Measurements from ENCODE around the gene CYP2A13. TPM values are rescaled to one million over a fixed set of nuclear protein-coding genes. Genes with fewer than 3 reads are reported as not detected.
"Not testable (repeated sequence)": the region's sequence is repeated elsewhere in the genome, so short reads cannot be mapped to it uniquely, and the experiment has no call there.

The CYP2A13 gene
- total RNA-seq, 1 donor: not detected

DNA sequence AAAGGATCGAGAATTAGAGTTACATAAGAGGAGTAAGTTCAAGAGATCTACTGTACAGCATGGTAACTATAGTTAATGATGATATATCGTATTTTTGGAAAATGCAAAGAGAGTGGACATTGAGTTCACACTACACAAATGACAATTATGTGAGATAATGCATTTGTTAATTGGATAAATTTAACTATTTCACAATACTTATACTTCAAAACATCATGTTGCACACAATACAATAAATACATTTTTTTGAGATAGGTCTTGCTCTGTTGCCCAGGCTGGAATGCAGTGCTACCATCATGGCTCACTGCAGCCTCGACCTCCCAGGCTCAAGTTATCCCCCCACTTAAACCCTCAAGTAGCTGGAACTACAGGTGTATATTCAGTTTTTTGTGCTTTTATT lies 17.9 kb downstream of the CYP2A13 start:
- Histone ChIP-seq H3K27me3 (ENCODE audit: insufficient read depth, low read length) (no peaks in the 10 kb centered on the region), H3K4me3 (ENCODE audit: low read length) (no peak overlapping the region), H3K4me1 (ENCODE audit: insufficient read depth, low read length) (no peaks in the 10 kb centered on the region), H3K9me3 (ENCODE audit: low read depth, low read length) (no peaks in the 10 kb centered on the region)

DNA sequence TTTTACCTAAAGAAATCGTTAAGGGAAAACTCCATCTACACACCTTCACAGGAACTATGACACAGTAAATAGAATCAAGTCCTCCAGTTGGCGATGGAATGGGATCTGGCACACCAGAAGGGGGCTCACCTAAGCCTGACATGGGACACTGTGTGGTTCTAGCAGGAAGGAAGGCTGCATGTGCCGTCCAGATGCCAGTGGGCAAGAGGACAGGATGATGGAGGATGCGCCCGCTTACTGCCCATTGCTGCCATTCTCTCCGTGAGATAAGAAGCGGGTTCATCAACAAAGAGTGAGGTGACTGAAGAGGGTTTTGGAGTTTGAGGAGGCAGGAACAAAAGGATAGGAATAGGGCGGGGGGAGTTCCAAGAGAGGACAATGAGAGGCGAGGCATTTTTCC lies 23.0 kb downstream of the CYP2A13 start:
- no peaks in the 10 kb centered on the region for H3K27me3 ChIP-seq (ENCODE audit: insufficient read depth, low read length)
- H3K4me3 ChIP-seq (ENCODE audit: low read length): no peak overlapping the region
- no peaks in the 10 kb centered on the region for H3K4me1 ChIP-seq (ENCODE audit: insufficient read depth, low read length)
- H3K9me3 ChIP-seq (ENCODE audit: low read depth, low read length): no peaks in the 10 kb centered on the region

DNA sequence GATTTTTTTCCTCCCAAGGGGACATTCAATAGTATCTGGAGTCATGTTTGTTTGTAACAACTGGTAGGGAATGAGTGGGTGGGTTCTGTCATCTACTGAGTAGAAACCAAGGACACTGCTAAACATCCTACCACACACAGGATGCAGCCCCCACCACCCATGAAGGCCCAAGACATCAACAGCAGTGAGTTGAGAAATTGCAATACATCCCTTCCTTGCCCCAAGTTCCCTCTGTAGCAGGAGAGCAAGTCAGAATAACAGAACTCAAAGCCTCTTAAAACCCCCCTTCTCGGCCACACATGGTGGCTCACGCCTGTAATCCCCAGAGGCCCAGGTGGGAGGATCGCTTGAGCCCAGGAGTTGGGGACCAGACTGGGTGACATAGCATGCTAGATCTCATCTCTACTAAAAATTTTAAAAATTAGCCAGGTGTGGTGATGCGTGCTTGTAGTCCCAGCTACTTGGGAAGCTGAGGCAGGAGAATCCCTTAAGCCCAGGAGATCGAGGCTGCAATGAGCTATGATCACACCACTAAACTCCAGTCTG lies 23.6 kb downstream of the CYP2A13 start:
- Histone ChIP-seq H3K27me3 (ENCODE audit: insufficient read depth, low read length) (no peaks in the 10 kb centered on the region), H3K4me3 (ENCODE audit: low read length) (no peak overlapping the region), H3K4me1 (ENCODE audit: insufficient read depth, low read length) (no peaks in the 10 kb centered on the region), H3K9me3 (ENCODE audit: low read depth, low read length) (no peaks in the 10 kb centered on the region)

DNA sequence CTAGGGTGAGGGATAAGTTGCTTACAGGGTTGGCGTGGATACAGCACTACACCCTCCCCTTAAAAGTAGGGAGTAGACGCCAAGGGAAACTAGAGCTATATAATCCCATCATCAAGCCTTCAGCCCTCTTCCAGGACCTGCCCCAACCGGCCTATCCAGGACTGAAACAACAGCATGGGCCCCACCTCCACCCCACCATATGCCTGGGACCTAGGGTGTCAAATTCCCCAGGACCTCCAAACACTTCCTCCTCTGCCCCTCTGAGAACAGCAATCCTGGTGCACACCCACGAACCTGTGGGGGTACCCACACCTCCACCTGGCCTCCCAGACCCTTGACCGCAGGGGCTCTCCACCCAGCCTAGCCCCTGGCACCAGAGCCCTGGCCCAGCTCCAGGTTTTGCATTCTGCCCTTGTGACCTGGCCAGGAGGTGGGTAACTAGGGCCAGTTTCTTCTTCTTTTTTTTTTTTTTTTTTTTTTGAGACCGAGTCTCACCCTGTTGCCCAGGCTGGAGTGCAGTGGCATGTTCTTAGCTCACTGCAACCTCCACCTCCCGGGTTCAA lies 24.6 kb downstream of the CYP2A13 start:
- Histone ChIP-seq H3K4me3 (ENCODE audit: low read length) (no peak overlapping the region), H3K27me3 (ENCODE audit: insufficient read depth, low read length) (no peaks in the 10 kb centered on the region), H3K4me1 (ENCODE audit: insufficient read depth, low read length) (no peaks in the 10 kb centered on the region), H3K9me3 (ENCODE audit: low read depth, low read length) (no peaks in the 10 kb centered on the region)

DNA sequence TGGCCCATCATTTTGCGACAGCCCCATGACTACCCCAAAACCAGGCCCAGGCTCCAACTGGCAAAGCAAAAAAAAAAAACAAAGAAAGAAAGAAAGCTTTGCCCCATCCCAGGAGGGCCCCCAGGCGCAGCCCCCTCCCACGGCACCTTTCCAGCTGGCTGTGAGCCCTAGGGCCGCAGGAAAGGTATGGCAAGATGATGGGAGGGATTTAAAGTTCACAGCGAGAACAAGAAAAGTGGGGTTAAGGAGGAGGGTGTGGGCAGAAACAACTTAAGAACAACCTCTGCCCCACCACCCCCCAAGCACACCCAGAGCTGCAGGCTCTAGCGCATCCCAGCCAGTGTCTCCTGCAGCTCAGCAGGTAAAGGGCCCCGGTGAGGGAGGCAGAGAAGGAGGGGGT lies 25.9 kb downstream of the CYP2A13 start, which contains the start of gene CYP2F1:
Gene CYP2F1 (plus strand): TSS at position 301 of the 400 bp plus-strand sequence. CDS start 1,757 bp downstream, outside the sequence.
- Histone ChIP-seq H3K9me3 (ENCODE audit: low read depth, low read length) (no peaks in the 10 kb centered on the region), H3K4me3 (ENCODE audit: low read length) (no peak within 1 kb of the TSS), H3K27me3 (ENCODE audit: insufficient read depth, low read length) (no peaks in the 10 kb centered on the region), H3K4me1 (ENCODE audit: insufficient read depth, low read length) (no peaks in the 10 kb centered on the region)

DNA sequence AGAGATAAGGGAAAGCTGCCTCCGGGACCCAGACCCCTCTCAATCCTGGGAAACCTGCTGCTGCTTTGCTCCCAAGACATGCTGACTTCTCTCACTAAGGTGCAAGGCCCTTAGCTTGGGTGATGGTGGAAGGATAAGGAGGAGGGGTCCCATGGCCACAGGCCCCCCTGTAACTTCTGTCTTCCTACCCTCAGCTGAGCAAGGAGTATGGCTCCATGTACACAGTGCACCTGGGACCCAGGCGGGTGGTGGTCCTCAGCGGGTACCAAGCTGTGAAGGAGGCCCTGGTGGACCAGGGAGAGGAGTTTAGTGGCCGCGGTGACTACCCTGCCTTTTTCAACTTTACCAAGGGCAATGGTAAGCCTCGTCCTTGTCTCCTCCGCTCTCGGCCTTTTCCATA lies 28.0 kb downstream of the CYP2A13 start:
- H3K4me3 ChIP-seq (ENCODE audit: low read length): no peak overlapping the region
- H3K27me3 ChIP-seq (ENCODE audit: insufficient read depth, low read length): no peaks in the 10 kb centered on the region
- H3K4me1 ChIP-seq (ENCODE audit: insufficient read depth, low read length): peaks cover 10% of the 10 kb centered on the region
- H3K9me3 ChIP-seq (ENCODE audit: low read depth, low read length): no peaks in the 10 kb centered on the region

DNA sequence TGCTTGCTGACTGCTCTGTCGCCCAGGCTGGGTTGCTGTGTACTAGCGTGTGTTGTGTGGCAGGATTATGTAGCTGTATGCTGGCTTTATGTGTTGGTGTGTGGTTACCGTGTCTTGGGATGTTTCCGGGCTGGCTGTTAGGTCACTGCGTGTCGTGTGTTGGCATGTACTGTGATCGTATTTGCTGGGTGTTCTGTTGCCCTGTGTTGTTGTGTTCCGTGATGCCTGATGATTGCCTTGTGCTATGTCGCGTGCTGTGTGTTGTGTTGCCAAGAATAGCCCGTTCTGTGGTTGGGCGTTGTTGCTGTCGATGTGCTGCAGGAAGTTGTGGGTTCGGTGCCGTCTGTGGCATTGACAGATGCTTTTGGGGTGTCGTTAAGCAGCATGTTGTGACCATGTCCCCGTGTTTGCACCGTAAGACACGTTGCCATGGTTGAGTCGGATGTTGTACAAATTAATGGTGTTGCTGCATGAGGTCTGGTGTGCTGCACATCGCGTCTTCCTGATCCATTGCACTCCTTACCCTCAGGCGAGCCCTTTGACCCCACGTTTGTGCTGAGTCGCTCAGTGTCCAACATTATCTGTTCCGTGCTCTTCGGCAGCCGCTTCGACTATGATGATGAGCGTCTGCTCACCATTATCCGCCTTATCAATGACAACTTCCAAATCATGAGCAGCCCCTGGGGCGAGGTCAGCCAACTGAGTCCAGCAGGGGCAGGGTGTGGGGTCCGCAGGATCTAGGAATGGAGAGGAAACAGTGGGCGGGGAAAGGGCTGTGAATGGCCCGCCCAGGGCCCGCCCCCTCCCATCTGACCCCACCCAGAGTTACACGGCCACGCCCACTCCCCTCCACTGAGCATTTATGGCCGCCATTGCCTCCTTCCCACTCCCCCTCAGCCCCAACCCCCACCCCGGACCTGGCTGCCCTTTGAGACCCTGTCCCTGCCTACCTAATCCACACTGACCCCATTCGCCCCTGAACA lies 33.0 kb downstream of the CYP2A13 start:
- not testable (repeated sequence) for H3K27me3 ChIP-seq (ENCODE audit: insufficient read depth, low read length); H3K4me3 ChIP-seq (ENCODE audit: low read length); H3K9me3 ChIP-seq (ENCODE audit: low read depth, low read length)
- peaks cover 10% of the 10 kb centered on the region for H3K4me1 ChIP-seq (ENCODE audit: insufficient read depth, low read length)

DNA sequence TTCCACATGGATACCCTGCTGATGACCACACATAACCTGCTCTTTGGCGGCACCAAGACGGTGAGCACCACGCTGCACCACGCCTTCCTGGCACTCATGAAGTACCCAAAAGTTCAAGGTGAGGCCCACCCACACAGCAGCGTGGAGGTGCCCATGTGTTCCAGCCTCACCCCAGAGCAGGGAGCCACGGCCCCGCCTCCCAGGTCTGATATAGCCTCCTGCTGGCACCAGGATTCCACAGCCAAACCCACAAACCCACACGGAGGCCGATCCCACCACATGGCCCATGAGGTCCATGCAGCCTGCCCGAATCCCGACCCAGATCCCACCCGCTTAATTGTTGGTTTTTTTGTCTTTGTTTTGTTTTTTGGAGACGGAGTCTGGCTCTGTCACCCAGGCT lies 34.6 kb downstream of the CYP2A13 start:
- H3K27me3 ChIP-seq (ENCODE audit: insufficient read depth, low read length); H3K9me3 ChIP-seq (ENCODE audit: low read depth, low read length); H3K4me3 ChIP-seq (ENCODE audit: low read length): not testable (repeated sequence)
- peaks cover 20% of the 10 kb centered on the region for H3K4me1 ChIP-seq (ENCODE audit: insufficient read depth, low read length)

DNA sequence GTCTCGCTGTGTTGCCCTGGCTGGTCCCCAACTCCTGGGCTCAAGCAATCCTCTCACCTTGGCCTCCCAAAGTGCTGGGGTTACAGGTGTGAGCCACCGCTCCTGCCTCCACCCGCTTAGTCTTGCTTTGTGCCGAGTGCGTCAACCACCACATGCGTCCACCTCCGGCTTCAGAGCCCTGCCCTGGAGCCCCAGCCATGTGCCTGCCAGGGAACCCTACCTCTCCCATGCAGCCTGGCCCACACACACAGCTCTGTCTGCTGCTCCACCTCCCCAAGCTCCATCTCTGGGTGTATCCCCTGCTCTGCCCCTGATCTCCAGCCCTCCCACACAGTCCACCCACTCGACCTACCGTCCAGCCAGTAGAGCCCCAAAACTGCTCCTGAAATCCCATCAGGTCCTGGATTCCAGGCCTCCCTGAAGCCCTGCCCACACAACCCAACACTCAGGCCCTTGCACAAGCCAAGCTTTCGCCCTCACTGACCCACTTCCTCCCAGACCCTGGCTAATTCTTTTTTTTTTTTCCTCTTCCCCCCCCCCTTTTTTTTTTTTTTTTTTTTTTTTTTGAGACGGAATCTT lies 35.6 kb downstream of the CYP2A13 start:
- H3K27me3 ChIP-seq (ENCODE audit: insufficient read depth, low read length): no peaks in the 10 kb centered on the region
- H3K4me1 ChIP-seq (ENCODE audit: insufficient read depth, low read length): peaks cover 20% of the 10 kb centered on the region
- no peaks in the 10 kb centered on the region for H3K9me3 ChIP-seq (ENCODE audit: low read depth, low read length)
- no peak overlapping the region for H3K4me3 ChIP-seq (ENCODE audit: low read length)

DNA sequence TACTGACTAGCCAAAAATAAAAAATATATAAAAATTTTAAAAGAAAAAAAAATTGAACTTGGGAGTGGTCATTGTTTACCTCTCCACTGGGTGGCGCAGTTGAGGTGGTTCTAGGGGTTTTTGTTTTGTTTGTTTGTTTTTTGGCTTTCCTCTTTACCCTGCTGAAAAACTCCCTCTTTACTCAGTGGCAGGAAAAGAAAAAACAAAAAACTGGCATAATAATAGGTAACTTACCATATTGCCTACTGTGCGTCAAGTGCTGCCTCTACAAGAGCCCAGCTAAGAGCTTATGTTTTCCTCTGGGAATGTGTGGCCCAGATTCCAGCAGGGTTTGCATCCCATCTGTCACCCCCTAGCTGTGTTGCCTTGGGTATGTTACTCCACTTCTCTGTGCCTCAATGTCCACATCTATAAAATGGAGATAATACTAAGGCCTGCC lies 38.5 kb downstream of the CYP2A13 start:
- H3K9me3 ChIP-seq (ENCODE audit: low read depth, low read length); H3K4me3 ChIP-seq (ENCODE audit: low read length); H3K4me1 ChIP-seq (ENCODE audit: insufficient read depth, low read length); H3K27me3 ChIP-seq (ENCODE audit: insufficient read depth, low read length): not testable (repeated sequence)

DNA sequence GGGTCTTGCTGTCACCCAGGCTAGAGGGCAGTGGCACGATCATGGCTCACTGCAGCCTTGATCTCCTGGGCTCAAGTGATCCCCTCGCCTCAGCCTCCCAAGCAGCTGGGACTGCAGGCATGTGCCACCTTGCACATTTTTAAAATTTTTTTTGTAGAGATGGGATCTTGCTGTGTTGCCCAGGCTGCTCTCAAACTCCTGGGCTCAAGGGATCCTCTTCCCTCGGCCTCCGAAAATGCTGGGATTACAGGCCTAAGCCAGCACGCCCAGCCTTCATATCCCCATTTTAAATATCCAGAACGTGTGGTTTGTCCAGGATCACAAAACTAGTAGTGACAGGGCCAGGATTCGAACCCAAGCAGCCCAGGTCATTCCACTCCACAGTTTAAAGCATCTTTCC lies 39.1 kb downstream of the CYP2A13 start:
- H3K9me3 ChIP-seq (ENCODE audit: low read depth, low read length); H3K4me3 ChIP-seq (ENCODE audit: low read length); H3K4me1 ChIP-seq (ENCODE audit: insufficient read depth, low read length); H3K27me3 ChIP-seq (ENCODE audit: insufficient read depth, low read length): not testable (repeated sequence)

DNA sequence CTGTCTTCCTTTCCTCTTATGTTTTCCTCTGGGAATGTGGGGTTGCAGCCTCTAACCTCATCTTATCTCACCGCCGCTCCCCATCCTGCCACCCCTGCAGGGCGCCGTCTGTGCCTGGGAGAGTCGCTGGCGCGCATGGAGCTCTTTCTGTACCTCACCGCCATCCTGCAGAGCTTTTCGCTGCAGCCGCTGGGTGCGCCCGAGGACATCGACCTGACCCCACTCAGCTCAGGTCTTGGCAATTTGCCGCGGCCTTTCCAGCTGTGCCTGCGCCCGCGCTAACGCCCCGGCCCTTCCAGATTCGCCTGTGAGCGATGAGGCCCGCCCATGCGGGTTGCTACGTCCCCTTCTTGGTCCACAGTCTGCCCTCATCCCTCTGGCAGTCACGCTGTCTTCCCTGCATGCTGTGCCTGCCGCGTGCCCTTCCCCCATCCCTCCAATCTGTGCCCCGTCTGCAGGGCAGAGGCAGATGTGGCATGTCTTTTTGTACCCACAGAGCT lies 39.6 kb downstream of the CYP2A13 start:
- H3K27me3 ChIP-seq (ENCODE audit: insufficient read depth, low read length); H3K4me3 ChIP-seq (ENCODE audit: low read length); H3K4me1 ChIP-seq (ENCODE audit: insufficient read depth, low read length); H3K9me3 ChIP-seq (ENCODE audit: low read depth, low read length): not testable (repeated sequence)

DNA sequence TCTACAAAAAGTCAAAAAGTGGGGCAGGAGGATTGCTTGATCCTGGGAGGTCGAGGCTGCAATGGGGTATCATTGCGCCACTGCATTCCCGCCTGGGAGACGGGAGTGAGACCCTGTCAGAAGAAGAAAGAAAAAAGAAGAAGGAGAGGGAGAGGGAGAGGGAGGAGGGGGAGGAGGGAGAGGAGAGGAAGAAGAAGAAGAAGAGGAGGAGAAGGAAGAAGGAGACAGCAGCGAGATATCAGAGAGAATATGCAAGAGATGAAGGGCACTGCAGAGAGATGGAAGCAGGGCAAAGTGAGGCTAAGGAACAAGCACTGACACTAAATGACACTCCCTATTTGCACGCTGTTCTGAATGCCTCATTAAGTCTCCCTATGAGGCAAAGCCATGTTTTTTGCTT lies 40.4 kb downstream of the CYP2A13 start:
- Histone ChIP-seq H3K4me3 (ENCODE audit: low read length) (no peak overlapping the region), H3K4me1 (ENCODE audit: insufficient read depth, low read length) (peaks cover 9% of the 10 kb centered on the region)

DNA sequence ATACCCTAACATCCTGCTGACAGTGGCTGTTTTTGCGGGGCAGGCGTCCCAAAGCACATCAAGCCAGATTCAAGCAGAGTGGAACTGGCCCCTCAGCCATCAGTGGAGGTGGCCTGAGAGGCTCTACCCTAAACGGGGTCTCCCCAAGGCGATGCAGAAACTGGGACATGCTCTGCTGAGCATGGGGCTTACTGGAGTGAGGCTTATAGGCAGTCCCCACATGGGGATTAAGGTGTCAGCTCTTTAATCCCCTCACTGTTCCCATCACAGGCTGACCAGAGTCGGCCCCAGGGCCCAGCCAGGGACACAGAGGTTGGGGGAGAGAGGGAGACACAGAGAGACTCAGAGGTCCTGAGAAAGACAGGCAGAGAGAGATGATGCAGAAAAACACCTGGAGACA lies 42.9 kb downstream of the CYP2A13 start:
- H3K4me3 ChIP-seq (ENCODE audit: low read length): no peak overlapping the region
- H3K9me3 ChIP-seq (ENCODE audit: low read depth, low read length): no peaks in the 10 kb centered on the region
- H3K27me3 ChIP-seq (ENCODE audit: insufficient read depth, low read length): no peaks in the 10 kb centered on the region
- H3K4me1 ChIP-seq (ENCODE audit: insufficient read depth, low read length): peaks cover 10% of the 10 kb centered on the region

More for the DNA sequence above, 40.4 kb downstream of the CYP2A13 start:
- H3K9me3 ChIP-seq (ENCODE audit: low read depth, low read length): no peaks in the 10 kb centered on the region
- H3K27me3 ChIP-seq (ENCODE audit: insufficient read depth, low read length): no peaks in the 10 kb centered on the region

DNA sequence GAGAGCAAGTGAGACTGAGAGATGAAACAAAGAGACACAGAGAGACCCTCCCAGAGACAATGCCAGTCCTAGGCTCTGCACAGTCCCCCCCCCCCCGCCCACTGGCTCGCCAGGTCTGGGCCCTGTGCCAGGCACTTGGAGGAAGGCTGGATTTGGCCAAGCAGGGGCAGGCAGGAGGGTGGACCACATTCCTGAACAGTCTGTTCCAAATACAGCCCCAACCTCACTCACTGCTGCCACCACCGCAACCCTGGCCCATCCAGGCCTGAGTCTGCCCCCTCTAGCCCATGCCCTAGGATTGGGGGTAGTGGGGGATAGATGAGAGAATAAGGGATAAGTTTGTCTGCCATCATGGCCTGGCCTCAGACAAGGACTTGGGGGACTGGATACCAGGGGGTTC lies 45.0 kb downstream of the CYP2A13 start:
- H3K9me3 ChIP-seq (ENCODE audit: low read depth, low read length): no peaks in the 10 kb centered on the region

More for the DNA sequence above, 45.0 kb downstream of the CYP2A13 start:
- Histone ChIP-seq H3K4me1 (ENCODE audit: insufficient read depth, low read length) (peaks cover 7% of the 10 kb centered on the region), H3K27me3 (ENCODE audit: insufficient read depth, low read length) (no peaks in the 10 kb centered on the region), H3K4me3 (ENCODE audit: low read length) (no peak overlapping the region)

Measured in mononuclear cell (primary cell).